Ishikawa (cell line): ENCODE results near the gene CDH13.
A peak's percentile ranks its signal among the peaks of the same experiment; 100 is the strongest.

Source experiments
- CEBPB ChIP-seq: IDR thresholded peaks from 2 replicates; pipeline ENCODE4 v1.6.1; 2012
- CREB1 ChIP-seq: IDR thresholded peaks from 2 replicates; pipeline ENCODE4 v1.6.1; 2012; ENCODE audit warnings: low read depth
- EGR1 ChIP-seq: IDR thresholded peaks from 2 replicates; pipeline ENCODE4 v1.6.1; 2012
- EP300 ChIP-seq: IDR thresholded peaks from 2 replicates; pipeline ENCODE4 v1.6.1; 2012; ENCODE audit warnings: borderline replicate concordance
- FOXM1 ChIP-seq: IDR thresholded peaks from 2 replicates; pipeline ENCODE4 v1.6.1; 2012; ENCODE audit warnings: low read depth, borderline replicate concordance
- MAX ChIP-seq: IDR thresholded peaks from 2 replicates; pipeline ENCODE4 v1.6.1; 2012
- NFIC ChIP-seq: IDR thresholded peaks from 2 replicates; pipeline ENCODE4 v1.6.1; 2012
- RAD21 ChIP-seq: IDR thresholded peaks from 2 replicates; pipeline ENCODE4 v1.6.1; 2012; ENCODE audit warnings: low read depth
- REST ChIP-seq: IDR thresholded peaks from 2 replicates; pipeline ENCODE4 v1.6.1; 2012; ENCODE audit warnings: low read depth, mild to moderate bottlenecking
- TAF1 ChIP-seq: IDR thresholded peaks from 2 replicates; pipeline ENCODE4 v1.6.1; 2012; ENCODE audit warnings: low read depth, mild to moderate bottlenecking
- TCF12 ChIP-seq: IDR thresholded peaks from 2 replicates; pipeline ENCODE4 v1.6.1; 2012; ENCODE audit warnings: low read depth
- TEAD4 ChIP-seq: IDR thresholded peaks from 2 replicates; pipeline ENCODE4 v1.6.1; 2012
- USF1 ChIP-seq: IDR thresholded peaks from 2 replicates; pipeline ENCODE4 v1.6.1; 2012
- YY1 ChIP-seq: IDR thresholded peaks from 2 replicates; pipeline ENCODE4 v1.6.1; 2012; ENCODE audit warnings: low read depth
- ZBTB7A ChIP-seq: IDR thresholded peaks from 2 replicates; pipeline ENCODE4 v1.6.1; 2012; ENCODE audit warnings: low read depth

The CDH13 gene

GRCh38 chr16:82639666-82640336 lies 13.0 kb downstream of the CDH13 start:
- TF ChIP-seq RAD21 (peak; percentile 47), YY1 (no peak), MAX (no peak), CEBPB (no peak), EP300 (no peak), CREB1 (no peak), ZBTB7A (no peak)

DNA sequence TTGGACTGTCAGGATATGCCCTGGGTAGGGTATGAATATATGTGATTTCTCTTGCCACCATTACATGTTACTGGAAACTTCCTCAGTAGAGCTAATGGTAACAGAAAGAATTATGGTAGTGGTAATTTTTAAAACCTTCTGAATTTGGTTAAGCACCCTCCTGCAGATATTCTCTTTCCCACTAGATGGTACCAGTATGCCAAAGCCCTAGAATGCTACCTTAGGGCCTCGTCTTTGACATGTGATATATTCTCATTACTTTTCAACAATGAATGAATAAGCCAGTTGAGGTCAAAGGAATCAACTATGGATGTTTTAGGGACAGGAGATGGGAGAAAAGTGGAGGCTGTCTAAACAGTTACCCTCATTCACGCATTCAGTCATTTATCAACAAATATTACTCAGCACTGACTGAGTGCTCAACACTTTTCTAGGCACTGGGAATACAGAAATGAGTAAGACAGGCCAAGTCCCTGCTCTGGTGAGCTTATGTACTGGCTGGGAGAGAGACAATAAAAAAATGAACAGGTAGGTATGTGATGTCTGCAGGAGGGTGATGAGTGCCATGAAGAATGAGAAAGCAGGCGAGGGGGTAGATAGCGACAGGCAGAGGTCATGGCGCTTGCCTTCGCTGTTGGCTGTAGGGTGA lies 14.7 kb downstream of the CDH13 start:
- no peak for TF ChIP-seq USF1
- TF ChIP-seq CREB1: no peak
- no peak for TF ChIP-seq REST
- no peak for TF ChIP-seq ZBTB7A
- TF ChIP-seq MAX: no peak

DNA sequence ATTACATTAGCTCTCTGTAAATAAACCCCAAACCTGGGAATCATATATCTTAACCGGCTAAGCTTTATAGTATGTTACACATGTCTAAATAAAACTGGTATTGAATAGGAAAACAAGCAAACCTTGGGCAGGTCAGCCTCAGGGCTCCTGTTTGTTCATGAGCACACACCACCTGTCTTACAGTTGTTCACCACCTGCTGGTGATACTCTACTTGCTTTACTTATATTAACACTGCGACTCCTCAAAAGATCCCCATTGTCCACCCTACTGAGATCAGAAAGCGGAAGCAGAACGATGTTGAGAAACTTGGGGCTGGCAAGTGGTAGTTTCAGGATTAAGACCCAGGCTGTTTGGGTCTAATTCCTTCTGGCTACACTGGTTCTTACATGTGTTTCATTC lies 16.4 kb downstream of the CDH13 start:
- TF ChIP-seq TAF1 (no peak), EP300 (no peak), TCF12 (no peak), USF1 (no peak), CEBPB (no peak), NFIC (no peak), YY1 (no peak), REST (no peak)

DNA sequence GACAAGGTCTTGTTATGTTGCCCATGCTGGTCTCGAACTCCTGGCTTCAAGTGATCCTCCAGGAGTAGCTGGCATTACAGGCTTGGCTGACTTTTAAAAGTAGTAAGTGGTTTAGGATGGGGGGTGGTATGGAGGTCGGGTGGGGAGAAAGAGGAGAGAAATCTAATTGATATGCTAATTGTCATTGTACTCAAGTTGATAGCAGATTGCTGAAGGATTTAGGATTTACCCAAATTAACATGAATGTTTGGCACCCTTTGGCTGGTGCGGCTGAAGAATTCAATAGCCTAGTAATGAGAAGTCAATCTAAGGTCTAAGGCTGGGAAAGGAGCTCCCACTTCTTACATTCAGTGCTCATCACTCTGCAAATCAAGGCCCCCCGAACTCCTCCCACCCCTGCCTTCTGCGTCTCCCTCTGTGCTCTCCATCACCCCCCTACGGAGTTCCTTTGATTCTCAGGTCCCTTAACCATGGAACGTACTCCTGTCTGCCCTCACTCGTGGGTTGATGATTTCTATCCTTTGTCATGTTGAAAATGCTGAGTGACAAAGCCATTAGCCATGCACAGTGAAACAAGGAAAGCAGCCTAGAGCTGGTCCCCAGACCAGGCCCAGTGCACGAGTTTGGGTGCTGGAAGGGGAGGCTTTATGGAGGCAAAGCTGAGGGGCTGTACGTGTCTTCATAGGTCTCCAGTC lies 17.3 kb downstream of the CDH13 start:
- TF ChIP-seq TAF1 (no peak), NFIC (no peak), TCF12 (no peak), YY1 (no peak), ZBTB7A (no peak), FOXM1 (no peak), RAD21 (no peak), REST (no peak), EP300 (no peak), MAX (no peak), EGR1 (no peak), USF1 (no peak), CREB1 (no peak), TEAD4 (no peak), CEBPB (no peak)
